ENCODE results near the gene CBX6. TPM values are rescaled to one million over a fixed set of nuclear protein-coding genes. Genes with fewer than 3 reads are reported as not detected.

The CBX6 gene
- total and polyA plus RNA-seq, 4 donors: 14.6 to 79.2 (median 23.3) TPM

DNA sequence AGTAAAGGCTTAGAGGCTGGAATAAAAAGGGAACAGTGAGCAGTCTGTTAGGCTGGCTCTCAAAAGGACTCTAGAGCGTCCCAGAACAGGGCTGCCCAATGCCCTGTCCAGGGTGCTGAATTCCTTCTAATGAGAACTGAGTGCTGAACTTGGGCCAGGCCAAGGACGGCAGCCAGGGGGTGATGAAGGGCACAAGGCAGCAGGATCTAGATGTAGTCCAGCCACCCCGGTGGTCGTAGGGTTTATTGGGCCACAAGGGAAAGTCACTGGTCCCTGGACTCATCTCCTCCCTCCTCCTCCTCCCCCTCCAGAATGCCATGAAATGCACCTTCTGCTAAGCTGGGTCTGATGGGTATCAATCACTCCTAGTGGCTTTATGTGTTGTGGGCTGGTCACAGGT, 47.4 kb downstream of the CBX6 start:
- H3K27ac ChIP-seq (ENCODE audit: low read depth in 1 of 2, low read length in 1 of 2): no peak overlapping the region
- H3K4me3 ChIP-seq: no peak overlapping the region
- H3K9me3 ChIP-seq (ENCODE audit: control insufficient read depth in 4 of 4, insufficient read depth in 3 of 4, low read length in 3 of 4): no peaks in the 10 kb centered on the region
- no peaks in the 10 kb centered on the region for H3K36me3 ChIP-seq (ENCODE audit: control insufficient read depth in 4 of 4, insufficient read depth in 4 of 4, low read length in 4 of 4)
- 6 to 7% methylated on average over 4 of the region's 4 CpGs for WGBS, 2 donors
- H3K27me3 ChIP-seq (ENCODE audit: control insufficient read depth in 3 of 3, insufficient read depth in 3 of 3, low read length in 2 of 3): peaks cover 0 to 5% (median 0%) of the 10 kb centered on the region in 3 donors
- ATAC-seq (ENCODE audit: insufficient read depth, low FRiP score): no peak
- peak; percentile 82 to 92 (median 91) for DNase-seq
- H3K9ac ChIP-seq (ENCODE audit: insufficient read depth in 1 of 2, low read length in 2 of 2): no peak overlapping the region
- H3K4me1 ChIP-seq (ENCODE audit: control insufficient read depth in 5 of 5, insufficient read depth in 5 of 5, low read length in 5 of 5): no peaks in the 10 kb centered on the region
- TF ChIP-seq, protein P1, sequence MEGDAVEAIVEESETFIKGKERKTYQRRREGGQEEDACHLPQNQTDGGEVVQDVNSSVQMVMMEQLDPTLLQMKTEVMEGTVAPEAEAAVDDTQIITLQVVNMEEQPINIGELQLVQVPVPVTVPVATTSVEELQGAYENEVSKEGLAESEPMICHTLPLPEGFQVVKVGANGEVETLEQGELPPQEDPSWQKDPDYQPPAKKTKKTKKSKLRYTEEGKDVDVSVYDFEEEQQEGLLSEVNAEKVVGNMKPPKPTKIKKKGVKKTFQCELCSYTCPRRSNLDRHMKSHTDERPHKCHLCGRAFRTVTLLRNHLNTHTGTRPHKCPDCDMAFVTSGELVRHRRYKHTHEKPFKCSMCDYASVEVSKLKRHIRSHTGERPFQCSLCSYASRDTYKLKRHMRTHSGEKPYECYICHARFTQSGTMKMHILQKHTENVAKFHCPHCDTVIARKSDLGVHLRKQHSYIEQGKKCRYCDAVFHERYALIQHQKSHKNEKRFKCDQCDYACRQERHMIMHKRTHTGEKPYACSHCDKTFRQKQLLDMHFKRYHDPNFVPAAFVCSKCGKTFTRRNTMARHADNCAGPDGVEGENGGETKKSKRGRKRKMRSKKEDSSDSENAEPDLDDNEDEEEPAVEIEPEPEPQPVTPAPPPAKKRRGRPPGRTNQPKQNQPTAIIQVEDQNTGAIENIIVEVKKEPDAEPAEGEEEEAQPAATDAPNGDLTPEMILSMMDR (IDR thresholded peaks at IDR 0.05; ENCODE audit: control extremely low read depth, extremely low read depth): no peak

- H3K4me1 ChIP-seq (ENCODE audit: control insufficient read depth in 5 of 5, insufficient read depth in 5 of 5, low read length in 5 of 5): no peaks in the 10 kb centered on the region
- DNase-seq (no peak), ATAC-seq (ENCODE audit: insufficient read depth, low FRiP score) (no peak)
- no peak overlapping the region for H3K27ac ChIP-seq (ENCODE audit: low read depth in 1 of 2, low read length in 1 of 2)
- TF ChIP-seq, protein P1 (IDR thresholded peaks at IDR 0.05; ENCODE audit: control extremely low read depth, extremely low read depth): no peak
- H3K36me3 ChIP-seq (ENCODE audit: control insufficient read depth in 4 of 4, insufficient read depth in 4 of 4, low read length in 4 of 4): no peaks in the 10 kb centered on the region
- no peaks in the 10 kb centered on the region for H3K9me3 ChIP-seq (ENCODE audit: control insufficient read depth in 4 of 4, insufficient read depth in 3 of 4, low read length in 3 of 4)
- H3K27me3 ChIP-seq (ENCODE audit: control insufficient read depth in 3 of 3, insufficient read depth in 3 of 3, low read length in 2 of 3): peaks cover 0 to 7% (median 0%) of the 10 kb centered on the region in 3 donors
- H3K9ac ChIP-seq (ENCODE audit: insufficient read depth in 1 of 2, low read length in 2 of 2): no peak overlapping the region
- WGBS, 2 donors: 80 to 90% methylated on average over 2 of the region's 2 CpGs
- H3K4me3 ChIP-seq: no peak overlapping the region
Observed at GRCh38 chr22:38823637-38824036, 48.4 kb downstream of the CBX6 start.

- Histone ChIP-seq H3K9ac (ENCODE audit: insufficient read depth in 1 of 2, low read length in 2 of 2) (no peak overlapping the region), H3K4me3 (no peak overlapping the region), H3K27me3 (ENCODE audit: control insufficient read depth in 3 of 3, insufficient read depth in 3 of 3, low read length in 2 of 3) (peaks cover 0 to 7% (median 0%) of the 10 kb centered on the region in 3 donors), H3K9me3 (ENCODE audit: control insufficient read depth in 4 of 4, insufficient read depth in 3 of 4, low read length in 3 of 4) (no peaks in the 10 kb centered on the region), H3K4me1 (ENCODE audit: control insufficient read depth in 5 of 5, insufficient read depth in 5 of 5, low read length in 5 of 5) (no peaks in the 10 kb centered on the region), H3K36me3 (ENCODE audit: control insufficient read depth in 4 of 4, insufficient read depth in 4 of 4, low read length in 4 of 4) (no peaks in the 10 kb centered on the region), H3K27ac (ENCODE audit: low read depth in 1 of 2, low read length in 1 of 2) (no peak overlapping the region)
- DNase-seq (no peak), ATAC-seq (ENCODE audit: insufficient read depth, low FRiP score) (no peak)
- WGBS, 2 donors: 90 to 96% methylated on average over 4 of the region's 4 CpGs
- TF ChIP-seq, protein P1 (IDR thresholded peaks at IDR 0.05; ENCODE audit: control extremely low read depth, extremely low read depth): no peak
Observed at GRCh38 chr22:38823076-38823475, 48.9 kb downstream of the CBX6 start.

DNA sequence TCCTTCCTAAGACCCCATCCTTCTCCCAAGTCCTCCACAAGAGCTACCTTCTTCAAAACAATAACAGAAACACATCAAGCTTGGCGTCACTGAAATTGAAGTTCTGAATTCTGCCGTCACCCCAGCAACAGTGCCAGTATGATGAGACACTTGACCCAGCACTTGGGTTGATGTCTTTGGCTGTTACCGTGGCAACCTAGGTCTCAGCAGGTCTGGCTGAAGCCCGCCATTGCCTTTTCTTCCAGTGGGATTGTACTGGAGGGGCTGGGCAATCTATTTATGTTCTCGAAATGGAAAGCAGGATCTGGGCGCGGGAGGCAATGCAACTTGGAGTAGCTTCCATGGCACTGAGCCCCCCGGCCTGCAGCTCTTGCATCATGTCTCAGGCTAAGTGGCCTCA, 52.0 kb downstream of the CBX6 start:
- ATAC-seq (ENCODE audit: insufficient read depth, low FRiP score) (no peak), DNase-seq (no peak)
- no peak overlapping the region for H3K9ac ChIP-seq (ENCODE audit: insufficient read depth in 1 of 2, low read length in 2 of 2)
- WGBS, 2 donors: 73 to 84% methylated on average over 8 of the region's 8 CpGs
- H3K4me3 ChIP-seq: no peak overlapping the region
- no peak overlapping the region for H3K27ac ChIP-seq (ENCODE audit: low read depth in 1 of 2, low read length in 1 of 2)
- H3K27me3 ChIP-seq (ENCODE audit: control insufficient read depth in 3 of 3, insufficient read depth in 3 of 3, low read length in 2 of 3): peaks cover 0 to 7% (median 0%) of the 10 kb centered on the region in 3 donors
- H3K4me1 ChIP-seq (ENCODE audit: control insufficient read depth in 5 of 5, insufficient read depth in 5 of 5, low read length in 5 of 5): no peaks in the 10 kb centered on the region
- no peaks in the 10 kb centered on the region for H3K36me3 ChIP-seq (ENCODE audit: control insufficient read depth in 4 of 4, insufficient read depth in 4 of 4, low read length in 4 of 4)
- no peaks in the 10 kb centered on the region for H3K9me3 ChIP-seq (ENCODE audit: control insufficient read depth in 4 of 4, insufficient read depth in 3 of 4, low read length in 3 of 4)
- TF ChIP-seq, protein P1 (IDR thresholded peaks at IDR 0.05; ENCODE audit: control extremely low read depth, extremely low read depth): no peak
